ENCODE results near the gene NEURL4.
"Not testable (repeated sequence)": the region's sequence is repeated elsewhere in the genome, so short reads cannot be mapped to it uniquely, and the experiment has no call there.

NEURL4 gene

DNA sequence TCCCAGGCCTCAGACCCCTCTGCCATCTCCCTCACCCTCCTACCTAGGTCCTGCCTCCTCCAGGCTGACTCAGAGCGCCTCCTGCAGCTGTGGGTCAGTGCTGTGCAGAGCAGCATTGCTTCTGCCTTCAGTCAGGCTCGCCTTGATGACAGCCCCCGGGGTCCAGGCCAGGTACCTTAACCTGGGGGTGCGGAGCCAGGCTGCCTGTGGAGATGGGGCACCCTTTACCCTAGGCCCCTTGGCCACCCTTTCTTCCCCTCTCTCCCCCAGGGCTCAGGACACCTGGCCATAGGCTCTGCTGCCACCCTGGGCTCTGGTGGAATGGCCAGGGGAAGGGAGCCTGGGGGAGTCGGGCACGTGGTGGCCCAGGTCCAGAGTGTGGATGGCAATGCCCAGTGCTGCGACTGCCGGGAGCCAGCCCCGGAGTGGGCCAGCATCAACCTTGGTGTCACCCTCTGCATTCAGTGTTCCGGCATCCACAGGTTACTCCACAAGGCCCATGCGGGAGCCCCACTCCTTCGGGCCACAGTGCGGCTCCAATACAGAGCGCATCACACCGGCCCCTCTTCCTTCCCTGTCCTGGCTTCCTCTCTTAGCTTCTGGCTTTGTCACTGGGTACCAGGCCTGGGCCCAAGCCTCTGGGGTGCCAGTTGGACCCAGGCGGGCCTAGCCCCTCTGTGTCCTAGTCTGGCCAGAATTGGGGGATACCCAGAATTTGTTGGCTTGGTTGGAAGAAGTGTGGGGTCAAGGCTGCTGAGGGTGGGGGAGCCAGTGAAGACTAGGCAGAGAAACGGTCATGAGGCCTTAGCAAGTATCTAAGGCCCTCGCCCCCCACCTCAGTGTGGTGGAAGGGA lies 17.9 kb upstream of the NEURL4 start:
- DNase-seq, result no peak

DNA sequence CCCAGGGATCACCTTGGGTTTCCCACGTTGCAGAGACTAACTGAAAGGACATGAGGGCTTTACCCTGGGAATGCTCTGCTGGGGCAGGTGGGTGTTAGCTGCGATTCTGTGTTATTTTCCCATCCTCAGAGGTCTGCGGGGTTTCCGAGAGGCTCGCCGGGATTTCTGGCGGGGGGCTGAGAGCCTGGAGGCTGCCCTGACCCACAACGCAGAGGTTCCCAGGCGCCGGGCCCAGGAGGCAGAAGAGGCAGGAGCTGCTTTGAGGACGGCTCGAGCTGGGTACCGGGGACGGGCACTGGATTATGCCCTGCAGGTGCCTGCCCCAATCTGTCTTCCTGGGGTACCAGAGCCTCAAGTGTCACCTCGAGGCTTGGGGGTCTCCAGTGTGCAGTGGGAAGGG lies 14.1 kb upstream of the NEURL4 start:
- no peak for DNase-seq

- DNase-seq, result no peak
Measured at GRCh38 chr17:7341842-7342241, 12.7 kb upstream of the NEURL4 start.

DNA sequence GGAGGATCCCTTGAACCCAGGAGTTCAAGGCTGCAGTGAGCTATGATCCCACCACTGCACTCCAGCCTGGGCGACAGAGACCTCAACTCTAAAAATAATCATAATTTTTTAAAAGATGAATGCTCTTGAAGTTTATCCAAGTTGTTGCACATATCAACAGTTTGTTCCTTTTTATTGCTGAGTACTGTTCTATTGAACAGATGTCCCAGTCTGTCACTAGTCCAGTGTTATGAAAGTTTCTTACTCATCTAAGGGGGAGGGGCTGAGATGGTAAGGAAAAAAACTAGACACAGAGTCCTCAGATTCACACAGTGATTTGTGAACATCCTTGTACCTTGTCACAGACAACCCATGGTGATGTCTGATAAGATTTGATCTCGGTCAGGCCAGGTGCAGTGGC lies 11.0 kb upstream of the NEURL4 start:
- no peak for DNase-seq

- not testable (repeated sequence) for DNase-seq
Measured at GRCh38 chr17:7337600-7337999, 8.5 kb upstream of the NEURL4 start.

DNA sequence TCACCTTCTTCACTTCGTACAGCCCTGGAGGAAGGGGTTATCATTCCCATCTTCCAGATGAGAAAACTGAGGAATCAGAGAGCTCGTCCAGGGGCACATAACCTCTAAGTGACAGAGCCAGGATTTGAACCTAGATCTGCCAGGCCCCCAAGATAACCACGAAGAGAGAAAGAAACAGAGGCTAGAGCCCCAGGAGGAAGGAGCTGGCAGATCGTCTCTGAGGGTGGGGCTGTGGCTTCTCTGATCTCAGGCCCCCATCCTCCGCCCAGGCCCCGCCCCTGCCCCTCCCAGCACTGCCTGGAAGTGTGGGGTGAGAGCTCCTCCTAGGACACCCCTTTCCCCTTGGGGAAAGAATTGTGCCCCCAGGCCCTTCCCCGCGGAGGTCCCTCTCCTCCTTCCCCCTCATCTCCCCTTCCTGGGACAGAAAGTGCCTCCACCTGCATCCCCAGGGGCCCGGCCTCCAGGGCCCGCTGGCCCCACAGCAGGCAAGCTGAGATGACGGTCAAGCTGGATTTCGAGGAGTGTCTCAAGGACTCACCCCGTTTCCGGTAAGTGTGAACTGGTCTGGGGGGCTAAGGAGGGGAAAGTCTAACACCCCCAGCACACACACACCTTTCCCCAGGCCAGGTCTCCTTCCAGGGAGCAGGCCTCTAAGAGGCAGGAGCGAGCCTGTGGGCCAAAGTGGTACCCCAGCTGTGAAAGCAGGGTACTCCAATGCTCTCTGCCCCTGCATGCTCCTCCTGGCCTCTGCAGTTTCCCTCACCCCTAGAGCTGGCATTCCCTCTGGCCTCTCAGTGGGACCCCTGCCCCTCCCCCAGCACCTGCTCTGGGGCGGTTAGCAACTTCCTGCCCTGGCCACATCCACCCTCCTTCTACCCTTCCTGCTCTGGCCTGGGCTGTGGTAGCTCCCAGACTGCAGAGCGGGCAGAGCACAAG lies 7.4 kb upstream of the NEURL4 start, which contains the start of gene ACAP1:
Gene ACAP1, plus strand, starts transcription at position 290 of the 936 bp plus-strand sequence. Its CDS starts 206 bp downstream, at position 496.
- no peak for DNase-seq

GRCh38 chr17:7335765-7336164 lies 6.6 kb upstream of the NEURL4 start:
- DNase-seq, result not testable (repeated sequence)

DNA sequence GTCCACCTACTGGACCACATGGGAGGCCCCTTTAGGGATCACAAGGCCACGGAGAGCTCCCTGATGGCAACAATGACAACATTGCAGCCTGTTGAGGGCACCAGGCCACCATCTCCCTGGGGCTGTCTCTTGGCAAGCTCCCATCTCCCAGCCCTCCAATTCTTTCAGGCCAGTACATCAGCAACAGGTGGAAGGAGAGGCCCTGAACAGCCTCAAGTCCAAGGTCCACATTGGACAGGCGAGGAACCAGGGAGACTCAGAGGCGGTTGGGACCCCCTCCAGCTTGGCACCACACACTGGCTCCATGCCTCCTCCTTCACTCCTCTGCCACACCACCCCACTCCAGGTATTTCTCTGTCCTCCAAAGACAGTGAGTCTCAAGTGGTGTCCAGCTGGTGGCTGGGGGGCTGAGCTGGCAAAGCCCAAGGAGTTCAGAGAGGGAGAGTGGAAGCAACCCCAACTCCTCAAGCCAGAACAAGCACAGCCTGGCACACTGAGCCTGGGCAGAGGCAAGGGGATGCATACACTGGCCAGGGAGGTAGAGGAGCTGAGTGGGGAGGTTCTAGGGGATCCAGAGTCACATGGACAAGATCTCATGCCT lies 5.9 kb upstream of the NEURL4 start:
- DNase-seq, result no peak

- not testable (repeated sequence) for DNase-seq
Measured at GRCh38 chr17:7332600-7333069, 3.5 kb upstream of the NEURL4 start.

DNA sequence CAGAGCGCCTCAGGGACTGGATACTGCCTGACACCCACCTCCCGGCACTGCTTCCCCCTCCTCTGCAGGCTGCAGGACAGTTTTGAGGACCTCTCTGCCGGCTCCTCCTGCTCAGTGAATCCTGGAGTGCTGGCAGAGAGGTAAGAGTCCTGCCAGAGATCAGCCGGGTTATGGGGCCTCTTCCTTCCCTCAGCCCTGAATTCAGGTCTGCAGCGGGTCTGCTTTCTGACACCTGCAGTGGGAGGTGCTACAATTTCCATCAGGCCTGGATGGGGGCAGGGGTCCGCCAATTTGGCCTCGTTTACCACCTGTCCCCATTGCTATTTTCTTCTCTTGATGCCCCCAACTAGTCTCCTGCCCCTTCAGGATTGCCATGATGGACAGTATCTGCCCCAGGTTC lies 3.0 kb upstream of the NEURL4 start:
- DNase-seq, result no peak

DNA sequence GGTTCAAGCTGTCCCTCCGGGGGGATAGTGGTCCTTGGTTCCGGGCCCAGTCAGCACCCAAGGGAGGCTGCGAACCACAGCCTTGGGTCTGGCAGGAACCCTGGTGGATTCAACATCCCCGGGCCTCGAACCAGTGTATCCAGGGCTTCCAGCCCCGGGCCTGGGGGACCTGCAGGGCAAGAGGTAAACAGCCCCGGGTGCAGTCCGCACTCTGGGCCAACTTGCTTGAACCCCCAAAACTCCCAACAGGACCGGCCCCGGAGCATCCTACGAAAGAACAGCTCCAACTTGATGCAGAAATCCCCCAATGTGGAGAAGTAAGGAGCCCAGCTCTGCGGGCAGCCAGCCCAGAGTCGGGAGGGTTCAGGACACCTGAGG lies 1.5 kb upstream of the NEURL4 start:
- DNase-seq, result no peak

- DNase-seq, result peak; percentile 24
Measured at GRCh38 chr17:7329997-7330637, 982 bp upstream of the NEURL4 start.

DNA sequence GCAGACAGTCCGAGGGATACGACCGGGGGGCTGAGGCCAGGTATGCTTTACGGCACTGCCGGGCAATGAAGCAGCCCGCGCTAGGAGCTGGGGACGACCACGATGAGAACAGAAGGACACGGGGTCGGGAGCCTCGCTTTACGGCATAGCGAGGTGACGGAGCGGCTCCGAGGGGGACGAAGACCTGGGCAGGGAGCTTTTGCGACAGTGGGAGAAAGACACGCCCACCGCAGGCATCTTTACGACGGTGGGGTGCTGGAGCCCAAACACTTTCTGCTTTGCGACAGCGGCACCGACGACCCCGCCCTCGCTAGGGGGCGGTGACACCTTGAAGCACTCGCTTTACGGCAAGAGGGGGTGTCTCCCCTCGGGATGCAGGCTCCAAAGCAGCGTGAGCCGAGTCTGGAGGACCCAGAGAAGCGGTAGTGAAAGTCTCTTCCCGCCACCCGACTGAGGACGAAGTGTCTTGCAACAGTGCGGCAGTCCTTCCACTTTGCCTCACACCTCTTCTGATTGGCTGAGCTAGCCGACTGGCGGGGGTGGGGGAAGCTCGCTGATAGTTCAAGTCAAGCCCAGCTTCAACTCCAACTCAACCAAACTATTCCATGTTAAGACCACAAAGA lies 350 bp upstream of the NEURL4 start:
- DNase-seq, result peak; percentile 93

DNA sequence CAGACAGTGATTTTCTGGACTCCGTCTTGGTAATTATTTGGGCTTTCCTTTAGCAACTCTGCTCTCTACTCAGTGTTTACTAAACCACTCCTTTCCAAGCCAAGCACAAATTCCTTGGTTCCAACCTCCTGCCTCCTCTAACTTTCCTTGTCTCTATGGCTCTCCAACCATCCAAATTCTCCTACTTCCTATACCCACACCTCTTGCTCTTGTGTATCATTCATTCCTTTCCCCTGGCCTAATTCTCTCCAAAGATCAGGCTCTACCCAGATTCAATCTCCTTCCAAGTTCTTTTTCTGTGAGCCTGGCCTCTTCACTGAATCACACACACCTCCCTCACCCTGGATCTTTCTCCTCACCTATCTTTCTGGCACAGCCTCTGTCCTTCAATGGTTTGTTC lies 1.1 kb downstream of the NEURL4 start:
- DNase-seq, result no peak

DNA sequence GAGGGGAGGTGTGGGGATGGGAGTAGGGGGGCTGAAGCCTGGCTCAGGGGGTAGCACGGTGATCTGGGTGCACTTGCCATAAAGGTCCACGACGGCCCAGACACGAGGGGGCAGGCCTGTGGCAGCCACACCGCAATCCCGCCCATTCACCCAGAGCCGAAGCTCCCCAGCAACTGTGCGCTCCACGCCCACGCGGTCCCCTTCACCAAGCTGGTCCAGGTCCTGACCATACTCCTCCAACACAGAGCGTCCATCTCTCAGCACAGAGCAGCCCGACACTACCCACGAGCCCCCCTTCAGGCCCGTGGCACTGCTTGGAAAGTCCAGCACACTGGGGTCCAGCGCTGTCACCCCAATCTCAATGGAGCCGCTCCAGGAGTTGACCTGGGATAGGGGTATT lies 1.6 kb downstream of the NEURL4 start:
- no peak for DNase-seq

DNA sequence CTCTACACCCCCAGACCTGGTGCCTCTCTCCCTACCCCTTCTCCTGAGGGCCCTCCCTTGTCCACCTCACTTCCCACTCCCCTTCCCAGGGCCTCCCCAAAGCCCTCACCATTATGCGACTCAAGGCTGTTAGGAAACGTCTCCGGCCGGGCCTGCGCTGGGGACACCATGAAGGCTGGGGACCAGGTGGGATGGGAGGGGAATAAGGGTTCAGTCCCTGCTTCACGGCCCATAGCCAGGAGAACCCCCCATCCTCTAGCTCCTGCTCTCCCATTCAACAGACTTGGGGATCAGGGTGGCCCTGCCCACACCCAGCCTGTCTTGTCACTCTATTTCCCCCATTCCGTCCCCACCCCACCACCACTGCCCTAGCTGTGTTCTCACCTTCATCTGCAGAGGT lies 2.1 kb downstream of the NEURL4 start:
- DNase-seq, result no peak

DNA sequence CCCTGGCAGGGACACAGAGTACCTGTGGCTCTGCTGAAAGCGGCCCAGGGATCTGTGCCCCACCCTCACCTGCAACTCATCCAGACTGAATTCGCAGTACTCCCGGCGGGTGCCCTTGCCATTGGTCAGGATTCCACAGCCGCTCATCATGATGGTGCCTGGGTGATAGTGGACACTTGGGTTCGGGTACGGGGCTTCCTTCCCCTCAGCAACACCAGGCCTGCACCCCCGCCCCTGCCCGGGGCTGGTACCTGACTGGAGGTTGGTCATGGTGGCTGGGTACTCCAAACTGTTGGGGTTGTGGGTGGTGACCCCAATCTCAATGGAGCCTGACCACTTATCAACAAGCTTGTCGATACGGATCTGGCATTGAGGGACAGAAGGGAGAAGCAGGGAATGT lies 2.9 kb downstream of the NEURL4 start:
- DNase-seq, result no peak

DNA sequence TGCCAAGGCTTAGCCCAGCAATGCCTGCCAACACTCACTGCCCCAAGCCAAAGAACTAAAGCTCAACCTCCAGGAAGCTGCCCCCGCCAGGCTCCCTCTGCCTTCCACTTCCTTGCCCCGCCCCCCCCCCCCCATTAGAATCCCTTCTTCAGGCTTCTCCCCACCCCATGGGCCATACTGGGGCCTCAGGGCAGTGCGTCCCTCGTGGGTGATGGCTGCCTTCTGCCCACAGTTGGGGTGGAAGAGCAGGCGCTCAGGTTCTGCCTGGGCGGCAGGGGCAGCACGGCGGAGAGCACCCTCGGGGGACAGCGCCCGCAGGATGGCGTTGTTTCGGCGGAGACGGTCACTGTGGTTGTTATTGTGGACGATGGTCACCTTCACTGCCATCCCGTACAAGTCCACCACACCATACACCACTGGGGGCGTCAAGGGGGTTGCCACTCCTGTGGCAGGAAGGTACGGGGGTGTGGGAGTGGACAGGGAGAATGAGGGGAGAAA lies 4.1 kb downstream of the NEURL4 start:
- no peak for DNase-seq

DNA sequence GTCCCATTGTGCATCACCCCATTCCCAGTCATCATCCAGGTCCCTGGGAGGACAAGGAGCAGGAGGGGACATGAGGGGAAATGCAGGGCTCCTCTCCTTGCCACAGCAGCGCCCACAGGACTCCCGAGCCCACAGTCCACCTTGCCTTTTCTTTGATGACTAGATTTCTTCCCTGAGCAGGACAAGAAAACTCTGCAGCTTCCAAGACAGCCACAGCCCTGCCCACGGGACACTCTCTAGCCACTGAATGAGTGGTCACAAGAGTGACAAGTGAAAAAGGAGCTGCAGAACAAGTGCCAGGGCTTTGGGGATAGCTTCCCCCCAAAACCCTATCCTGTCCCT lies 4.7 kb downstream of the NEURL4 start:
- no peak for DNase-seq

DNA sequence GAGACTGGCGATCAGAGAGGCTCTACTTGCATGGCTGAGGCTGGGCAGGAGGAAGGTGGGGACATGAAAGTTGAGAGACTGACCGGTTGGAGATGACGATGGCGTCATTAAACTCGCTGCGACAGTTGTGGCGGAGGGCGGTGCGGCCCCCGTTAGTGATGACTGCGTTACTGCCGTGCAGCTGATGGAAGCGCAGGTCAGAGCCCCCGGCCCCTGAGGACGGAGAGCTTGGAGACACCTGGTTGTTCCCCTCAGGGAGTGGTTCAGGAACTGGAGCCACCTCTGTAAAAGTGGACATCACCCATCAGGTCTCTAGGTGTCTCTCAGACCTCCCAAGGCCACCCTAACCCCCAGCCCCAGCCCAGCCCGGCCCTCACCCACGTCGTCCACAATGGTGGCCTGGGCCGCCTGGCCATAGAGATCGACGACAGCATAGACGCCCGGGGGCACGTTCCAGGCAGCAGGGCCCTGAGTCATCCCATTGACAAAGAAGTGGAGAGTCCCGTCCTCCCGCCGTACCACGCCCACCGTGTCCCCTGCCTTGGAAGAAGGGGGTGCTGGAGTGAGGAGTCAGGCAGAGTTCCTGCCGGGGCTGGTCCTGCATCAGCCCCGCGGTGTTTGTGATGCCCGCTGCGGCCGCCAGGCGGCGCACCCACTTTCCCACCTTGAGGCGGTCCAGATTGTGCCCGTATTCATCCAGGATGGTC lies 5.3 kb downstream of the NEURL4 start:
- DNase-seq, result no peak

DNA sequence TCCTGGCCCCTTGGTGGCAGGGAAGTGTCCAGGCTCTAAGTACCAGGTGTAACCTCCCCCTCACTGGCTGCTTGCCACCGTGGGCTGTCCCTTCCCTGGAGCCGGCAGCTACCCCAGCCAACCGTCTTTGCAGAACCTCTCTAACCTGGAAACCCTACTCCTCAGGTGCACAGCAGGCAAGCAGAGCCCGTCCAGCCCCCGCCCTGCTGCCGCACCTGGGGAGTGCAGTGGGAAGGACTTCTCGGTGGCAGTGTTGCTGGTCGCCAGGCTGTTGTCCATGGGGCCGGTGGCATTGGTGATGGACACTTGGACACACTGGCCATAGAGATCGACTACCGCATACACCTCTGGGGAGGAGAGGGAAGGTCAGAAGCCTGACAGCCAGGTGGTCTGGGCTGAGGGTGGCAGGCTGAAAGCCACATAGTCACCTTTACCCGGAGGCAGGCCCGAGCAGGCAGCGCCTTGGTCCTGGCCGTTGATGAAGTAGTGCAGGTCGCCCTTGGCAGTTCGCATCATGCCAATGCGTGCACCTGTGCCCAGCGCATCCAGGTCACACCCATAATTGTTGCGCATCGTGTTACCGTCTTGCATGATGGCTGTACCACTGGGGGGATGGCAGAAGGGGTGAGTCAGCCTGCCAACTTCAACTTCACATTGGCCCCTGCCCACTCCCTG lies 6.5 kb downstream of the NEURL4 start:
- DNase-seq, result peak; percentile 17
